ENCODE data around the gene ALPL. TPM values are rescaled to one million over a fixed set of nuclear protein-coding genes. Genes with fewer than 3 reads are reported as not detected.
A peak's percentile ranks its signal among the peaks of the same experiment; 100 is the strongest.

The ALPL gene
- total RNA-seq, 2 experiments from 2014 or later = not detected

DNA sequence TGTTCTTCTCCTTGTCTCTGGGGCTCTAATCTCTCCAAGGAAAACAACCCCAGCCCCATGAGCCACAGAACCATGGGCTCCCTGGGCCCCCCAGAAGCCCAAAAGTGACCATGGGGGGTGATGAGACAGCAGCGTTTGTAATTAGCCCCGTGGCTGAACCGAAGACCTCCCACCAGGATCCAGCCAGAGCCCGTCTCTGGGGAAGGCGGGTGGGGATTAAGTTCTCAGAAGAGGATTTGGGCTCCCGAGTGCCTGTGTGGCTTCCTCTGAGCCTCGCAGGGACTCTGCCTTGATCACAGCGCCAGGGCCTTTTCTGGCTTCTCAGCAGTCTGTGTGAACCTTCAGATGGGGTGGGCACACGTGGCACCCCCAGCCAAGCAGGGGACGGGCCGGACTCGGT is 77.0 kb downstream of the ALPL start:
- Mint-ChIP-seq H3K36me3 (ENCODE audit: low read depth) (no peaks in the 10 kb centered on the region), H3K9me3 (no peaks in the 10 kb centered on the region), H3K27ac (no peak overlapping the region), H3K4me1 (no peaks in the 10 kb centered on the region), H3K4me3 (no peak overlapping the region), H3K27me3 (peaks cover 14% of the 10 kb centered on the region)
- ChIA-PET POLR2A (no interaction called here), CTCF (no interaction called here)
- no peak for DNase-seq

DNA sequence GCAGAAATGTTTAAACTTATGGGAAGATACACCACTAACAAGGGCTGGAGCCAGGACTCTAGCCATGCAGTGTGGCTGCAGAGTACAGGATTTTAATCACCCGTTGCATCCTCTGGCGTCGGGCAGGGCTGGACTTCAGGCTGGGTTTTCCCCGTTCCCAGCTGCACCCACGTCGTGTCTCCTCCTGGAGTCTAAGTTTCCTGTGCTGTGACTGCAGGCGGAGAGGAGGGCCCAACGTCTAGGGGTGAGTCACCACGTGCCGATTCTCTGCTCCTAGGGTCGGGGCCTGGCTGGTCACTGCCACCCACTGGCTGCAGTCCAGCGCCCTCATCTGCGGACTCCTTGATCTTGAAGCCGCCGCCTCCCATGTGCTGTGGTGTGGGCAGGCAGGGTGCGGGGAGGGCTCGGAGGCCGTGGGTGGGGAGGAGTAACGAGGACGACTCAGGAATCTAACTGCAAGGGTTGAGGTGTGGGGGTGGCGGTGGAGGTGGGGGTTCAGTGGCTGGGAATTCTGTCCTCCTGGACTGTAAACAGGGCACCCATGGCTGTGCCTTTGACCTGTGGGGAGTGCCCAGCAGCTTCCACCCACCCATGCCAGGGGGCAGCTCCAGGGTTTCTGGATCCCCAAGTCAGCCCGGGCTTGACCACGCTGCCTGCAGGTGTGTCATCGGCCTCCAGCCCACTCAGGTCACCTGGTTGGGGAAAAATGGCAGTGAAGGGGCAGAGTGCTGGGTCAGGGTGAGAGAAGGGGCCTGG is 77.8 kb downstream of the ALPL start:
- DNase-seq = no peak
- Mint-ChIP-seq H3K4me1 (no peaks in the 10 kb centered on the region), H3K9me3 (no peaks in the 10 kb centered on the region), H3K27ac (no peak overlapping the region), H3K4me3 (no peak overlapping the region), H3K27me3 (peaks cover 14% of the 10 kb centered on the region), H3K36me3 (ENCODE audit: low read depth) (no peaks in the 10 kb centered on the region)
- CTCF ChIA-PET = no interaction called here
- POLR2A ChIA-PET = no interaction called here

GRCh38 chr1:21587602-21587953 is 78.4 kb downstream of the ALPL start:
- no peaks in the 10 kb centered on the region for H3K4me1 Mint-ChIP-seq
- CTCF ChIA-PET = no interaction called here
- H3K36me3 Mint-ChIP-seq (ENCODE audit: low read depth) = no peaks in the 10 kb centered on the region
- POLR2A ChIA-PET = no interaction called here
- no peak for DNase-seq
- H3K4me3 Mint-ChIP-seq = no peak overlapping the region
- H3K27me3 Mint-ChIP-seq = peaks cover 14% of the 10 kb centered on the region
- H3K27ac Mint-ChIP-seq = no peak overlapping the region
- H3K9me3 Mint-ChIP-seq = no peaks in the 10 kb centered on the region

DNA sequence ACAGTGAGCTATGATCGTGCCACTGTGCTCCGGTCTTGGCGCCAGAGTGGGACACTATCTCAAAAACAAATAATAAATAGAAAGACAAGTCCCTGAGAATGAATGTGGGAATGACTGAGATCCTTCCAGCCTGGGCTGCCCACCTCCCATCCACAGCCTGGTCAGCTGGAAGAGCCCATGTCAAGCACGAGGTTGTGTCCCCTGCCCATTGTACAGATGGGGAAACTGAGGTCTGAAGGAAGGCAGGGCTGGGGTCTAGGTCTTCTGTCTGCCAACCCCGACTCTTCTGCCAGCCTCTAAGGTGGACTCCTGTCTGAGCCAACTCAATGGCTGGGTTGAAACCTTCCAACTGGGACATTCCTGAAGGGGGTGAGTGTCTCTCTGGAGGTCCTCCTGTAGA is 80.4 kb downstream of the ALPL start:
- no peak overlapping the region for H3K27ac Mint-ChIP-seq
- H3K4me1 Mint-ChIP-seq = no peaks in the 10 kb centered on the region
- no peak for DNase-seq
- H3K36me3 Mint-ChIP-seq (ENCODE audit: low read depth) = no peaks in the 10 kb centered on the region
- no peaks in the 10 kb centered on the region for H3K9me3 Mint-ChIP-seq
- H3K4me3 Mint-ChIP-seq = no peak overlapping the region
- peaks cover 11% of the 10 kb centered on the region for H3K27me3 Mint-ChIP-seq
- POLR2A ChIA-PET = no interaction called here
- CTCF ChIA-PET = interaction anchor here (1.4 kb wide), 1 partner anchor 193 kb away, joined by 4 read pairs; no protein-coding TSS in a partner anchor

GRCh38 chr1:21590126-21590880 is 81.1 kb downstream of the ALPL start:
- no peak for DNase-seq
- no peaks in the 10 kb centered on the region for H3K9me3 Mint-ChIP-seq
- no peaks in the 10 kb centered on the region for H3K4me1 Mint-ChIP-seq
- no peak overlapping the region for H3K27ac Mint-ChIP-seq
- no peak overlapping the region for H3K4me3 Mint-ChIP-seq
- no peaks in the 10 kb centered on the region for H3K36me3 Mint-ChIP-seq (ENCODE audit: low read depth)
- ChIA-PET CTCF (no interaction called here), POLR2A (no interaction called here)
- H3K27me3 Mint-ChIP-seq = peaks cover 11% of the 10 kb centered on the region

DNA sequence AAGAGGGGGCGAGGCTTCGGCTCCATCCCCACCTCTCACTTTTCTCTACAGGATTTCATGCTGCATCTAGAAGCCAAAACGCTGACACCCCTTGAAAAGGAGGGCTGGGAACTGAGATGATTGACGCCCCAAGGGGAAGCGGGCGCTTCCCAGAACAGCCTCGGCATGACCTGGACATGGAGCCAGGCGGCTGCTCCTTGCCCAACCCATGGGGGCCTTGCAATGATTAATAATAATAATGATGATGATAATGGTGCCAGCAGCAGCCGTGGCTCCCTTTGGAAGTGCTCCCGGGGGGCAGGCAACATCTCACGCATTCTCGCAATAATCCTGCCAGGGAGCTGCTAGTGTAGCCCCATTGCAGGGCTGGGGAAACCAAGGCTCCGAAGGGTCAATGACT is 81.7 kb downstream of the ALPL start:
- DNase-seq = no peak
- Mint-ChIP-seq H3K36me3 (ENCODE audit: low read depth) (no peaks in the 10 kb centered on the region), H3K27ac (no peak overlapping the region), H3K9me3 (no peaks in the 10 kb centered on the region), H3K27me3 (peaks cover 11% of the 10 kb centered on the region), H3K4me3 (no peak overlapping the region), H3K4me1 (no peaks in the 10 kb centered on the region)
- ChIA-PET CTCF (no interaction called here), POLR2A (no interaction called here)

GRCh38 chr1:21592086-21592865 is 83.1 kb downstream of the ALPL start:
- Mint-ChIP-seq H3K4me1 (no peaks in the 10 kb centered on the region), H3K27ac (no peak overlapping the region), H3K9me3 (no peaks in the 10 kb centered on the region), H3K27me3 (peaks cover 11% of the 10 kb centered on the region), H3K36me3 (ENCODE audit: low read depth) (no peaks in the 10 kb centered on the region), H3K4me3 (no peak overlapping the region)
- ChIA-PET POLR2A (no interaction called here), CTCF (no interaction called here)
- no peak for DNase-seq

GRCh38 chr1:21593231-21593630 is 84.0 kb downstream of the ALPL start:
- POLR2A ChIA-PET = no interaction called here
- DNase-seq = no peak
- no peaks in the 10 kb centered on the region for H3K9me3 Mint-ChIP-seq
- no peaks in the 10 kb centered on the region for H3K36me3 Mint-ChIP-seq (ENCODE audit: low read depth)
- H3K27ac Mint-ChIP-seq = no peak overlapping the region
- CTCF ChIA-PET = no interaction called here
- no peaks in the 10 kb centered on the region for H3K4me1 Mint-ChIP-seq
- H3K27me3 Mint-ChIP-seq = peaks cover 8% of the 10 kb centered on the region
- H3K4me3 Mint-ChIP-seq = no peak overlapping the region

GRCh38 chr1:21594501-21594900 is 85.3 kb downstream of the ALPL start:
- DNase-seq = no peak
- no peaks in the 10 kb centered on the region for H3K9me3 Mint-ChIP-seq
- H3K27ac Mint-ChIP-seq = no peak overlapping the region
- no peaks in the 10 kb centered on the region for H3K36me3 Mint-ChIP-seq (ENCODE audit: low read depth)
- peaks cover 3% of the 10 kb centered on the region for H3K27me3 Mint-ChIP-seq
- CTCF ChIA-PET = no interaction called here
- H3K4me1 Mint-ChIP-seq = no peaks in the 10 kb centered on the region
- H3K4me3 Mint-ChIP-seq = no peak overlapping the region
- POLR2A ChIA-PET = no interaction called here

GRCh38 chr1:21594935-21595897 is 86.0 kb downstream of the ALPL start:
- H3K27ac Mint-ChIP-seq = no peak overlapping the region
- H3K36me3 Mint-ChIP-seq (ENCODE audit: low read depth) = no peaks in the 10 kb centered on the region
- DNase-seq = peak; percentile 68

DNA sequence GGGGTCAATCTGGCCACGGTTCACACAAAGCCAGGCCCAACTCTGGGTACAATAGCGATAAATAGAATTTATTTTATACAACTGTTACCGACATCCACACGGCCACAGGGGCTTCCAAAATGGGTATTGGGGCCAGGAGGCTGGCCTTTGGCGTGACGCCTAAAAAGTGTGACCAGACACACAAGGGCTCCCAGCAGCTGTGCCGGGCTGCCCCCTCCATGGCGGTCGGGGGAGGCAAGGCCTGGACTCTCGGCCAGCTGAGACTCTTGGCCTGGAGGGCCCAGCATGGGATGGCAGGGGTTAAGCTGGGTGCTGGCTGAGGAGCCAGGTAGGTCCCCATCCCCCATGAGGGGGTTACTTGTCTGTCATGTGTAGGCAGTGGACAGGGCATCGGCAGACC is 87.0 kb downstream of the ALPL start:
- no peaks in the 10 kb centered on the region for H3K9me3 Mint-ChIP-seq
- H3K27me3 Mint-ChIP-seq = no peaks in the 10 kb centered on the region
- DNase-seq = no peak
- CTCF ChIA-PET = interaction anchor here (1.2 kb wide), 1 partner anchor 119 kb away, joined by 3 read pairs; no protein-coding TSS in a partner anchor
- no peaks in the 10 kb centered on the region for H3K36me3 Mint-ChIP-seq (ENCODE audit: low read depth)
- POLR2A ChIA-PET = no interaction called here
- no peak overlapping the region for H3K4me3 Mint-ChIP-seq
- no peaks in the 10 kb centered on the region for H3K4me1 Mint-ChIP-seq
- H3K27ac Mint-ChIP-seq = no peak overlapping the region

More at GRCh38 chr1:21594935-21595897, 86.0 kb downstream of the ALPL start:
- CTCF ChIA-PET = interaction anchor here (1.2 kb wide), 1 partner anchor 118 kb away, joined by 3 read pairs; no protein-coding TSS in a partner anchor
- Mint-ChIP-seq H3K9me3 (no peaks in the 10 kb centered on the region), H3K4me1 (no peaks in the 10 kb centered on the region), H3K27me3 (peaks cover 3% of the 10 kb centered on the region), H3K4me3 (no peak overlapping the region)
- POLR2A ChIA-PET = no interaction called here

- H3K4me1 Mint-ChIP-seq = no peaks in the 10 kb centered on the region
- no peaks in the 10 kb centered on the region for H3K9me3 Mint-ChIP-seq
- H3K36me3 Mint-ChIP-seq (ENCODE audit: low read depth) = no peaks in the 10 kb centered on the region
- ChIA-PET CTCF (interaction anchor here (1.2 kb wide), 1 partner anchor 120 kb away, joined by 3 read pairs; no protein-coding TSS in a partner anchor), POLR2A (no interaction called here)
- H3K27ac Mint-ChIP-seq = no peak overlapping the region
- DNase-seq = no peak
- no peak overlapping the region for H3K4me3 Mint-ChIP-seq
- no peaks in the 10 kb centered on the region for H3K27me3 Mint-ChIP-seq
These were observed 87.4 kb downstream of the ALPL start for GRCh38 chr1:21596628-21597027.

Measured in activated CD4-positive, alpha-beta T cell treated with anti-CD3 and anti-CD28 coated beads, Interleukin-2, amount 10 ng/mL, durations not matched to agents 7 days and 5 days (primary cell).